SW 1271 (cell line): ENCODE results near the gene PRRG1.
A peak's percentile ranks its signal among the peaks of the same experiment; 100 is the strongest.
"Not testable (repeated sequence)": the region's sequence is repeated elsewhere in the genome, so short reads cannot be mapped to it uniquely, and the experiment has no call there.

Experiments used
- DNase-seq, 2 experiments: peaks; one replicate each; lab custom pipeline; 2025; lab: John Stamatoyannopoulos, UW

PRRG1 gene

GRCh38 chrX:37349221-37350033 lies at the start of gene PRRG1:
PRRG1 (plus strand) TSS chrX:37349364; CDS start chrX:37406250, 56,886 bp downstream.
- peak; percentile 5 to 22 for DNase-seq

- DNase-seq = peak in 1 of 2 experiments; percentile 0
Observed at GRCh38 chrX:37302569-37302968, 46.6 kb upstream of the PRRG1 start.

GRCh38 chrX:37305238-37305637 lies 43.9 kb upstream of the PRRG1 start:
- DNase-seq = not testable (repeated sequence)

- DNase-seq = no peak
Observed at GRCh38 chrX:37314531-37314930, 34.6 kb upstream of the PRRG1 start.

GRCh38 chrX:37315511-37316248 lies 33.5 kb upstream of the PRRG1 start:
- DNase-seq = no peak

GRCh38 chrX:37320541-37321203 lies 28.5 kb upstream of the PRRG1 start:
- no peak for DNase-seq

GRCh38 chrX:37330642-37331041 lies 18.5 kb upstream of the PRRG1 start:
- DNase-seq = no peak

GRCh38 chrX:37331546-37331945 lies 17.6 kb upstream of the PRRG1 start:
- no peak for DNase-seq

- DNase-seq = no peak
Observed at GRCh38 chrX:37332055-37332454, 17.1 kb upstream of the PRRG1 start.

GRCh38 chrX:37332987-37333658 lies 16.0 kb upstream of the PRRG1 start:
- no peak for DNase-seq

- no peak for DNase-seq
Observed at GRCh38 chrX:37347420-37347819, 1.7 kb upstream of the PRRG1 start.

- no peak for DNase-seq
Observed at GRCh38 chrX:37348231-37348970, 763 bp upstream of the PRRG1 start.

- no peak for DNase-seq
Observed at GRCh38 chrX:37348971-37349220, 268 bp upstream of the PRRG1 start.

GRCh38 chrX:37350034-37350365 lies 836 bp downstream of the PRRG1 start:
- DNase-seq = no peak

GRCh38 chrX:37353646-37354045 lies 4.5 kb downstream of the PRRG1 start:
- DNase-seq = no peak

GRCh38 chrX:37357436-37357835 lies 8.3 kb downstream of the PRRG1 start:
- no peak for DNase-seq

- no peak for DNase-seq
Observed at GRCh38 chrX:37361596-37361995, 12.4 kb downstream of the PRRG1 start.

- no peak for DNase-seq
Observed at GRCh38 chrX:37364666-37365065, 15.5 kb downstream of the PRRG1 start.

- no peak for DNase-seq
Observed at GRCh38 chrX:37367946-37368345, 18.8 kb downstream of the PRRG1 start.

GRCh38 chrX:37370499-37371141 lies 21.5 kb downstream of the PRRG1 start:
- DNase-seq = no peak

- no peak for DNase-seq
Observed at GRCh38 chrX:37371578-37371991, 22.4 kb downstream of the PRRG1 start.
